Uterus (tissue), 2 donors: ENCODE data around the gene TRIAP1.

Source experiments
- CTCF ChIP-seq, 4 experiments: fragments of 200-600 bp in 2 of 4; fragments of 450-650 bp in 2 of 4; sonication (generic) in 2 of 4; IDR thresholded peaks; one replicate each; pipeline ENCODE4 v1.5.1; 2016 to 2019; ENCODE audit warnings: antibody characterized with exemption in 4 of 4, mild to moderate bottlenecking in 2 of 4, moderate library complexity in 1 of 4
- POLR2A ChIP-seq, 2 donors: fragments of 450-650 bp; IDR thresholded peaks; one replicate each; pipeline ENCODE4 v1.6.1; 2016; ENCODE audit warnings: antibody characterized with exemption in 2 of 2, mild to moderate bottlenecking in 1 of 2, moderate library complexity in 1 of 2

- TF ChIP-seq POLR2A (IDR thresholded peaks at IDR 0.05) (no peak), CTCF (IDR thresholded peaks at IDR 0.05) (no peak)
Measured at GRCh38 chr12:120412421-120412820, 33.8 kb downstream of the TRIAP1 start.
